Ovary (tissue), 9 donors: ENCODE measurements around the gene CHSY3. TPM values are rescaled to one million over a fixed set of nuclear protein-coding genes. Genes with fewer than 3 reads are reported as not detected.

Experiments used
- DNase-seq, 5 donors: peaks; one replicate each; pipeline ENCODE4 v3.0.0-alpha.2; 2019 to 2020
- H3K27ac ChIP-seq, 2 donors: fragments of 200-600 bp; one replicate each; pipeline versions ENCODE4 v1.5.1 to v1.8.0; 2019 to 2022
- H3K27me3 ChIP-seq: fragments of 200-600 bp; one replicate; pipeline ENCODE4 v1.8.0; 2022
- H3K36me3 ChIP-seq: fragments of 200-600 bp; sonication (generic); one replicate; pipeline ENCODE4 v1.5.1; 2019
- H3K4me1 ChIP-seq: one replicate; pipeline ENCODE4 v1.8.1; 2013; ENCODE audit warnings: mild to moderate bottlenecking, moderate library complexity; ENCODE audit not compliant: insufficient read depth
- H3K4me3 ChIP-seq: fragments of 200-600 bp; sonication (generic); one replicate; pipeline ENCODE4 v1.5.1; 2017
- H3K9me3 ChIP-seq, 2 donors: fragments of 200-600 bp in 1 of 2; sonication (generic) in 1 of 2; one replicate each; pipeline versions ENCODE4 v1.5.1 to v1.8.1; 2013 to 2019; ENCODE audit warnings: mild to moderate bottlenecking in 1 of 2, moderate library complexity in 1 of 2
- CTCF ChIP-seq, 3 donors: fragments of 450-650 bp in 2 of 3; fragments of 200-600 bp in 1 of 3; IDR thresholded peaks; one replicate each; pipeline versions ENCODE4 v1.5.1 to v1.8.0; 2016 to 2022; ENCODE audit warnings: antibody characterized with exemption in 3 of 3, mild to moderate bottlenecking in 1 of 3
- EP300 ChIP-seq: sonication (generic); formaldehyde crosslinking; IDR thresholded peaks from one replicate; pipeline ENCODE4 v1.6.1; 2017; ENCODE audit warnings: antibody characterized with exemption
- POLR2A ChIP-seq: fragments of 450-650 bp; IDR thresholded peaks from one replicate; pipeline ENCODE4 v1.6.1; 2017; ENCODE audit warnings: antibody characterized with exemption, mild to moderate bottlenecking, moderate library complexity
- WGBS, 3 donors: extraction: QIAGEN DNeasy Blood & Tissue Kit in 1 of 3; methylation state at CpG; one replicate each; pipeline versions ENCODE4 v1.1.5 to v1.1.7; 2013 to 2017; 5-methylcytosine and 5-hydroxymethylcytosine counted together
- intact Hi-C, 4 donors: fragments of 100-400 bp; cut with DNase I; formaldehyde crosslinking; loops; one replicate each; pipeline versions ENCODE4 v1.11.0 to v1.15.1; 2022 to 2023
- polyA plus RNA-seq, 2 donors: library from polyadenylated mRNA; stranded (reverse); fragments of 200-250 nt in 1 of 2; fragments of 350-450 nt in 1 of 2; fragmentation: Illumina TruSeq in 1 of 2; extraction: RNeasy Lipid Tissue Mini Kit (QIAGEN cat#74804) in 1 of 2; gene quantifications; one replicate each; pipeline ENCODE4 v1.2.3, GENCODE V29; 2013 to 2014
- total RNA-seq, 7 donors: library from RNA; depleted of rRNA in 2 of 7; stranded (reverse); fragments of >200 nt in 2 of 7; fragmentation: NEBNext Ultra II Directional in 3 of 7; extraction: Animal tissue kit (Norgen Biotek cat#: 25700) in 3 of 7; gene quantifications; one replicate each; pipeline versions ENCODE4 v1.1.0 to v1.2.4, GENCODE V29; 2016 to 2023
- donor health status: DM: no; HTN: no; CAD: no; lungs with moderate emphysema.
- donor health status: DM: no; HTN: no; CAD: no.
- donor health status: Bipolar disorder and iron deficiency.
- donor health status: DM: yes; HTN: yes; CAD: no.
- donor health status: DM: no; HTN: no; CAD: no.
- donor health status: DM: yes; HTN: yes; CAD: no.

The CHSY3 gene
- total and polyA plus RNA-seq, 9 donors = 0.13 to 5.5 (median 0.74) TPM

GRCh38 chr5:130068988-130069387 lies 164.7 kb downstream of the CHSY3 start:
- no peaks in the 10 kb centered on the region for H3K36me3 ChIP-seq
- WGBS, 3 donors = 95 to 100% (median 95%) methylated on average over 1 of the region's 1 CpG
- no peak overlapping the region for H3K4me3 ChIP-seq
- no peaks in the 10 kb centered on the region for H3K4me1 ChIP-seq
- H3K27me3 ChIP-seq = no peaks in the 10 kb centered on the region
- no peak for DNase-seq
- intact Hi-C loops = no loop called here
- H3K27ac ChIP-seq = no peak overlapping the region
- TF ChIP-seq EP300 (no peak), CTCF (IDR thresholded peaks at IDR 0.05) (no peak), POLR2A (no peak)
- H3K9me3 ChIP-seq = no peaks in the 10 kb centered on the region

- Histone ChIP-seq H3K4me1 (no peaks in the 10 kb centered on the region), H3K9me3 (no peaks in the 10 kb centered on the region), H3K27ac (no peak overlapping the region), H3K27me3 (no peaks in the 10 kb centered on the region), H3K4me3 (no peak overlapping the region), H3K36me3 (no peaks in the 10 kb centered on the region)
- no peak for DNase-seq
- no peak for TF ChIP-seq POLR2A
- no peak for TF ChIP-seq CTCF (IDR thresholded peaks at IDR 0.05)
- no peak for TF ChIP-seq EP300
- intact Hi-C loops = loop anchor here in 1 of 4 donors (10.0 kb wide), 1 partner anchor 510 kb away; no protein-coding TSS in a partner anchor
- 85 to 89% (median 89%) methylated on average over 3 of the region's 3 CpGs for WGBS, 3 donors
Measured at GRCh38 chr5:130074820-130075219, 170.6 kb downstream of the CHSY3 start.

GRCh38 chr5:130077007-130077406 lies 172.7 kb downstream of the CHSY3 start:
- Histone ChIP-seq H3K27me3 (no peaks in the 10 kb centered on the region), H3K9me3 (no peaks in the 10 kb centered on the region), H3K4me1 (no peaks in the 10 kb centered on the region), H3K27ac (no peak overlapping the region), H3K4me3 (no peak overlapping the region), H3K36me3 (no peaks in the 10 kb centered on the region)
- 93 to 96% (median 96%) methylated on average over 2 of the region's 2 CpGs for WGBS, 3 donors
- intact Hi-C loops = loop anchor here in 1 of 4 donors (10.0 kb wide), 1 partner anchor 508 kb away; no protein-coding TSS in a partner anchor
- DNase-seq = no peak
- TF ChIP-seq POLR2A (no peak), EP300 (no peak), CTCF (IDR thresholded peaks at IDR 0.05) (no peak)

- no peaks in the 10 kb centered on the region for H3K4me1 ChIP-seq
- DNase-seq = no peak
- no peaks in the 10 kb centered on the region for H3K36me3 ChIP-seq
- no peaks in the 10 kb centered on the region for H3K27me3 ChIP-seq
- no peak overlapping the region for H3K27ac ChIP-seq
- H3K9me3 ChIP-seq = no peaks in the 10 kb centered on the region
- no peak overlapping the region for H3K4me3 ChIP-seq
- intact Hi-C loops = loop anchor here in 1 of 4 donors (10.0 kb wide), 1 partner anchor 506 kb away; no protein-coding TSS in a partner anchor
- TF ChIP-seq POLR2A (no peak), CTCF (IDR thresholded peaks at IDR 0.05) (no peak), EP300 (no peak)
- WGBS, 3 donors = 50 to 72% (median 66%) methylated on average over 3 of the region's 3 CpGs
Measured at GRCh38 chr5:130078661-130079060, 174.4 kb downstream of the CHSY3 start.
